ENCODE measurements around the gene C17orf50. TPM values are rescaled to one million over a fixed set of nuclear protein-coding genes. Genes with fewer than 3 reads are reported as not detected.

Gene C17orf50
- total RNA-seq, 4 donors from 2014 or later = not detected

GRCh38 chr17:35738519-35739133, 22.1 kb upstream of the C17orf50 start:
- 77 to 85% methylated on average over 5 of the region's 5 CpGs for WGBS, 2 donors
- peaks cover 0 to 38% of the 10 kb centered on the region in 2 donors for H3K27me3 ChIP-seq
- H3K36me3 ChIP-seq = no peaks in the 10 kb centered on the region
- TF ChIP-seq POLR2A (IDR thresholded peaks at IDR 0.05) (no peak), CTCF (IDR thresholded peaks at IDR 0.05) (no peak), EP300 (IDR thresholded peaks at IDR 0.05) (no peak)
- H3K4me1 ChIP-seq = peaks cover 0 to 11% (median 3%) of the 10 kb centered on the region in 4 donors
- DNase-seq (ENCODE audit: low spot score in 2 of 2) = no peak
- no peak overlapping the region for H3K27ac ChIP-seq
- H3K9me3 ChIP-seq = no peaks in the 10 kb centered on the region
- no peak overlapping the region for H3K4me3 ChIP-seq

- H3K27ac ChIP-seq = no peak overlapping the region
- H3K9me3 ChIP-seq = no peaks in the 10 kb centered on the region
- peaks cover 0 to 52% of the 10 kb centered on the region in 2 donors for H3K27me3 ChIP-seq
- WGBS, 2 donors = 86 to 96% methylated on average over 5 to 7 of the region's 7 CpGs
- H3K36me3 ChIP-seq = no peaks in the 10 kb centered on the region
- no peak for TF ChIP-seq CTCF (IDR thresholded peaks at IDR 0.05)
- TF ChIP-seq EP300 (IDR thresholded peaks at IDR 0.05) = no peak
- TF ChIP-seq POLR2A (IDR thresholded peaks at IDR 0.05) = no peak
- peaks cover 0 to 11% (median 3%) of the 10 kb centered on the region in 4 donors for H3K4me1 ChIP-seq
- DNase-seq (ENCODE audit: low spot score in 2 of 2) = no peak
- no peak overlapping the region for H3K4me3 ChIP-seq
Observed at GRCh38 chr17:35740216-35740615, 20.5 kb upstream of the C17orf50 start.

- no peaks in the 10 kb centered on the region for H3K9me3 ChIP-seq
- peaks cover 0 to 55% of the 10 kb centered on the region in 2 donors for H3K27me3 ChIP-seq
- DNase-seq (ENCODE audit: low spot score in 2 of 2) = no peak
- no peaks in the 10 kb centered on the region for H3K36me3 ChIP-seq
- H3K4me3 ChIP-seq = peak overlapping the region in 1 of 4 donors; percentile 1
- WGBS, 2 donors = 27 to 37% methylated on average over 32 to 38 of the region's 73 CpGs
- TF ChIP-seq CTCF (IDR thresholded peaks at IDR 0.05) (no peak), EP300 (IDR thresholded peaks at IDR 0.05) (no peak), POLR2A (IDR thresholded peaks at IDR 0.05) (no peak)
- no peak overlapping the region for H3K27ac ChIP-seq
- peaks cover 0 to 11% (median 3%) of the 10 kb centered on the region in 4 donors for H3K4me1 ChIP-seq
Observed at GRCh38 chr17:35740997-35741931, 19.4 kb upstream of the C17orf50 start.

- Histone ChIP-seq H3K4me3 (no peak overlapping the region), H3K27me3 (peaks cover 0 to 61% of the 10 kb centered on the region in 2 donors), H3K4me1 (peaks cover 0 to 15% (median 3%) of the 10 kb centered on the region in 4 donors), H3K36me3 (no peaks in the 10 kb centered on the region), H3K27ac (no peak overlapping the region), H3K9me3 (no peaks in the 10 kb centered on the region)
- TF ChIP-seq POLR2A (IDR thresholded peaks at IDR 0.05) = no peak
- TF ChIP-seq EP300 (IDR thresholded peaks at IDR 0.05) = no peak
- no peak for TF ChIP-seq CTCF (IDR thresholded peaks at IDR 0.05)
- DNase-seq (ENCODE audit: low spot score in 2 of 2) = no peak
- WGBS, 2 donors = 76 to 79% methylated on average over 7 of the region's 7 CpGs
Observed at GRCh38 chr17:35742496-35742895, 18.2 kb upstream of the C17orf50 start.

All from tibial nerve (tissue), 4 donors.